Large intestine (tissue), 3 donors: ENCODE measurements around the gene TCEAL5. TPM values are rescaled to one million over a fixed set of nuclear protein-coding genes. Genes with fewer than 3 reads are reported as not detected.
"Not testable (repeated sequence)": the region's sequence is repeated elsewhere in the genome, so short reads cannot be mapped to it uniquely, and the experiment has no call there.

ENCODE experiments used
- DNase-seq, 2 donors: peaks; one replicate each; pipeline versions ENCODE4 v3.0.0 to v3.0.0-alpha.2; 2013
- H3K27ac ChIP-seq: one replicate; pipeline ENCODE4 v1.5.1; 2013; ENCODE audit warnings: low read length
- H3K27me3 ChIP-seq: 2 replicates; pipeline ENCODE4 v1.6.1; 2013; ENCODE audit warnings: low read length; ENCODE audit not compliant: control insufficient read depth, insufficient read depth
- H3K36me3 ChIP-seq: 2 replicates; pipeline ENCODE4 v1.6.1; 2013; ENCODE audit warnings: low read length; ENCODE audit not compliant: control insufficient read depth, insufficient read depth
- H3K4me1 ChIP-seq: one replicate; pipeline ENCODE4 v1.6.1; 2013; ENCODE audit warnings: low read length; ENCODE audit not compliant: control insufficient read depth, insufficient read depth
- H3K4me3 ChIP-seq: one replicate; pipeline ENCODE4 v1.5.1; 2013; ENCODE audit warnings: low read length
- H3K9me3 ChIP-seq: one replicate; pipeline ENCODE4 v1.6.1; 2013; ENCODE audit warnings: mild to moderate bottlenecking, low read depth, low read length, moderate library complexity; ENCODE audit not compliant: control insufficient read depth
- WGBS: methylation state at CpG from one replicate; pipeline ENCODE4 v1.1.5; 2013; ENCODE audit warnings: low lambda C conversion rate; ENCODE audit not compliant: insufficient coverage; 5-methylcytosine and 5-hydroxymethylcytosine counted together
- polyA plus RNA-seq: library from polyadenylated mRNA; unstranded; fragments of 120-200 nt; gene quantifications from one replicate; pipeline ENCODE4 v1.2.1, GENCODE V29; 2013

TCEAL5 gene
- polyA plus RNA-seq, 1 donor = 6.2 TPM

DNA sequence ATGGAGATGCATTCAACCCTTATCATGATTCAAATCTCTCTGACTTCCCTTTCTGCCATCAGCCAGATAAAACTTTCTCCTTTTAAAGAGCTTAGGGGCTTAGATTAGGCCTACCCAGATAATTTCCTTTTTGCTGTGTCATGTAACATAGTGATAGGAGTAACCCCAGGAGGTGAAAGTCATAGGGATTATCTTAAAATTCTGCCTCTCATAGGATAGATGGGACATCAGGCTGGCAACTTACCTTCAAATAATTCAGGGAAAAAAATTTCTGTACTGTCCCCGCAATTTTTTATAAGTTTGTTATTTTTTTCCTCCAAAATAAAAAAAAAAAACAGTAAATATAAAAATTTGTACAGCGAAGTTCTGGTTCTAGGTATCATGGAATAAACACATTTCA is 40.9 kb downstream of the TCEAL5 start:
- no CpG with 5 or more reads among the region's 2 CpGs for WGBS
- not testable (repeated sequence) for DNase-seq, H3K9me3 ChIP-seq, H3K4me1 ChIP-seq, H3K36me3 ChIP-seq, H3K27ac ChIP-seq, H3K27me3 ChIP-seq, H3K4me3 ChIP-seq

DNA sequence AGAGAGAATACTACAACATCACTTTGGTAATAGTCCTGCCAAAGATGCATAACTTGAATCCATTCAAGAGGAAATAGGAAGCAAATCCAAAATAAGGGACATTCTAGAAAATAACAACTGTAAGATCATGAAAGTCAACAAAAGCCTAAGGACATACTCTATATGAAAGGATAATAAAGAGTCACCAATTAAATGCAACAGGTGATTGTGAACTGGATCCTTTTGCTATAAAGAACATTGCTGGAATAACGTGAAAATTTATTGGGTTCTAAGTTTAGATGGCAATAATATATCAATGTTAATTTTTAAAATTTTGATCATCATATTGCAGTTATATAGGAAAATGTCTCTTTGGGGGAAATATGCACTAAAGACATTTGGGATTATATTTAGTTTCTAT is 41.7 kb downstream of the TCEAL5 start:
- H3K36me3 ChIP-seq = no peaks in the 10 kb centered on the region
- H3K4me1 ChIP-seq = peaks cover 5% of the 10 kb centered on the region
- no peak overlapping the region for H3K27ac ChIP-seq
- H3K9me3 ChIP-seq = no peaks in the 10 kb centered on the region
- WGBS = no CpG with 5 or more reads among the region's 1 CpG
- H3K27me3 ChIP-seq = no peaks in the 10 kb centered on the region
- no peak overlapping the region for H3K4me3 ChIP-seq
- no peak for DNase-seq

DNA sequence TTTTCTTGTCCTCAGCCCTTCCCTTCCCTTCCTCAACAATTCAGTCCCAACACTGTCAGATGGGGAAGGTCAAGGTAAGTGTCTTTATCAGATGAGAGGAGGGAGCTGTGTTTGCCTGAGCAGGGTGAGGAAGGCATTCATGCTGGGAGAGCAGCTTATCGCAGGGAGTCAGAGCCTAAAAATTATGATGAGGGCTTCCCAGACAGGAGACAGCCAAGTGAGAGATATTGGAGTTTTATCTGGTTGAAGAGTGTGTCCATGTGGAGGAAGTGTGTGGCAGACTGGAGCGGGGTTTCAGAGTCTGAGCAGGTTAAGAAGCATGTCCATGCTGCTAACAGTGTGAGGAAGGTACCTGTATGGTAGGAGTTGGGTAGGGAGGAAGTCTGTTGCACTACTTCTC is 43.3 kb downstream of the TCEAL5 start:
- DNase-seq = peak in 1 of 2 donors; percentile 37
- no CpG with 5 or more reads among the region's 2 CpGs for WGBS
- Histone ChIP-seq H3K4me3 (no peak overlapping the region), H3K36me3 (no peaks in the 10 kb centered on the region), H3K4me1 (peaks cover 5% of the 10 kb centered on the region), H3K27ac (no peak overlapping the region), H3K9me3 (no peaks in the 10 kb centered on the region), H3K27me3 (no peaks in the 10 kb centered on the region)

DNA sequence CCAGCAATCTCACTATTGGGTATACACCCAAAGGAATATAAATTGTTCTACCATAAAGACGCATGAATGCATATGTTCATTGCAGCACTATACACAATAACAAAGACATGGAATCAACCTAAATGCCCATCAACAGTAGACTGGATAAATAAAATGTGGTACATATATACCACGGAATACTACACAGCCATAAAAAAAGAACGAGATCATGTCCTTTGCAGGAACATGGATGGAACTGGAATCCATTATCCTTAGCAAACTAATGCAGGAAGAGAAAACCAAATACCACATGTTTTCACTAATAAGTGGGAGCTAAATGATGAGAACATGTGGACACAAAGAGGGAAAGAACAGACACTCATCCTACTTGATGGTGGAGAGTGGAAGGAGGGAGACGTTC is 50.6 kb downstream of the TCEAL5 start:
- WGBS = no CpG with 5 or more reads among the region's 4 CpGs
- not testable (repeated sequence) for H3K36me3 ChIP-seq, H3K27ac ChIP-seq, DNase-seq, H3K27me3 ChIP-seq, H3K9me3 ChIP-seq, H3K4me3 ChIP-seq, H3K4me1 ChIP-seq

Other genes starting within 250 kb of the TCEAL5 start
- 88.9 TPM for gene BEX1, start 212.6 kb downstream of the TCEAL5 start, polyA plus RNA-seq
- gene NXF3, start 183.6 kb downstream of the TCEAL5 start, polyA plus RNA-seq = 0.52 TPM
- 94.7 TPM for gene BEX4, start 61.6 kb downstream of the TCEAL5 start, polyA plus RNA-seq
- 114 TPM for gene TCEAL8, start 21.6 kb downstream of the TCEAL5 start, polyA plus RNA-seq
- 55.9 TPM for gene BEX2, start 34.2 kb upstream of the TCEAL5 start, polyA plus RNA-seq
- gene TCEAL7, start 53.5 kb upstream of the TCEAL5 start, polyA plus RNA-seq = 27.3 TPM
- 135 TPM for gene TCEAL9, start 79.8 kb upstream of the TCEAL5 start, polyA plus RNA-seq
- gene BEX3, start 99.8 kb upstream of the TCEAL5 start, polyA plus RNA-seq = 191 TPM
- 1.8 TPM for gene RAB40A, start 242.7 kb upstream of the TCEAL5 start, polyA plus RNA-seq